DOHH2 (cell line): ENCODE measurements around the gene STON2.

Source experiments
- EZH2phosphoT487 ChIP-seq: fragments of 200-600 bp; sonication (generic); IDR thresholded peaks from 2 replicates; pipeline ENCODE4 v1.6.1; 2017; ENCODE audit warnings: borderline replicate concordance, mild to moderate bottlenecking, antibody characterized with exemption, low read length, moderate library complexity, mixed read lengths
- TF ChIP-seq, protein P1 (sequence below): fragments of 200-600 bp; sonication (generic); IDR thresholded peaks from one replicate; pipeline ENCODE4 v1.5.1; 2014; ENCODE audit warnings: antibody characterized with exemption, mild to moderate bottlenecking, low read depth, low read length; ENCODE audit not compliant: poor library complexity, severe bottlenecking

DNA sequence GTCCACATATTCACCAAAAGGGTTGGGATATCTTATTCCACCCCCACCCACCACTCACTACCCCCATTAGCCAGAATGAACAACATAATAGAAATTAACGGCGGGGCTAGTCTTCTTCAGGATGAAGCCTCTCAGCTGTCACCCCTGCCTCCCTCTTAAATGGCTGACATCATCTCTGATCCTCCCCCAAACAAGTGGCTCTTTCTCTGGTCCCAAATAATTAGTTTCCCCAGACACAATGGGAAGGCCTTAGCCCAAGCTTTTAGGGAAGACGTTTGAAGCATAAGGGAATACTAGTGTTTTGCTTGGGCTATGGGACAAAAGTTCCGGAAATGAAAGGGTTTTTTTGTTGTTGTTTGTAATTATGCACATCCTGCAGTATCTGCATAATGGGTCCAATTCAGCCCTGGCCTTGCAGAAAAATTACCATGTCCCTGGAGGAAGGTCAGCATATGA, 13.8 kb downstream of the STON2 start:
- TF ChIP-seq, protein P1, sequence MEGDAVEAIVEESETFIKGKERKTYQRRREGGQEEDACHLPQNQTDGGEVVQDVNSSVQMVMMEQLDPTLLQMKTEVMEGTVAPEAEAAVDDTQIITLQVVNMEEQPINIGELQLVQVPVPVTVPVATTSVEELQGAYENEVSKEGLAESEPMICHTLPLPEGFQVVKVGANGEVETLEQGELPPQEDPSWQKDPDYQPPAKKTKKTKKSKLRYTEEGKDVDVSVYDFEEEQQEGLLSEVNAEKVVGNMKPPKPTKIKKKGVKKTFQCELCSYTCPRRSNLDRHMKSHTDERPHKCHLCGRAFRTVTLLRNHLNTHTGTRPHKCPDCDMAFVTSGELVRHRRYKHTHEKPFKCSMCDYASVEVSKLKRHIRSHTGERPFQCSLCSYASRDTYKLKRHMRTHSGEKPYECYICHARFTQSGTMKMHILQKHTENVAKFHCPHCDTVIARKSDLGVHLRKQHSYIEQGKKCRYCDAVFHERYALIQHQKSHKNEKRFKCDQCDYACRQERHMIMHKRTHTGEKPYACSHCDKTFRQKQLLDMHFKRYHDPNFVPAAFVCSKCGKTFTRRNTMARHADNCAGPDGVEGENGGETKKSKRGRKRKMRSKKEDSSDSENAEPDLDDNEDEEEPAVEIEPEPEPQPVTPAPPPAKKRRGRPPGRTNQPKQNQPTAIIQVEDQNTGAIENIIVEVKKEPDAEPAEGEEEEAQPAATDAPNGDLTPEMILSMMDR, result no peak
- no peak for TF ChIP-seq EZH2phosphoT487
